PC-9 (cell line): ENCODE results near the gene TXLNA. TPM values are rescaled to one million over a fixed set of nuclear protein-coding genes. Genes with fewer than 3 reads are reported as not detected.
A peak's percentile ranks its signal among the peaks of the same experiment; 100 is the strongest.

Experiments
- BruUV-seq: library from RNA; stranded (reverse); fragments of 400-500 nt; replicated peaks from 2 replicates; lab custom pipeline; 2021; lab: Mats Ljungman, UMichigan
- CTCF ChIA-PET: fragments of 300-600 bp; sonication (Branson Sonifier 250); formaldehyde crosslinking; loops from one replicate; lab custom pipeline; 2022; ENCODE audit warnings: antibody characterized with exemption; lab: Charles Lee
- POLR2A ChIA-PET: fragments of 300-600 bp; sonication (Branson Sonifier 250); formaldehyde crosslinking; loops from one replicate; lab custom pipeline; 2022; ENCODE audit warnings: antibody characterized with exemption; ENCODE audit not compliant: unreplicated experiment; lab: Charles Lee
- DNase-seq, 2 experiments: peaks; one replicate each; pipeline versions ENCODE4 v3.0.0 to v3.0.0-alpha.2; 2015 to 2022; ENCODE audit warnings: mixed read lengths in 1 of 2
- H2AFZ ChIP-seq: fragments of 200-600 bp; sonication (generic); 2 replicates; pipeline ENCODE4 v1.8.1; 2017; ENCODE audit warnings: antibody characterized with exemption
- H3F3A ChIP-seq: fragments of 200-600 bp; sonication (generic); 2 replicates; pipeline ENCODE4 v1.8.1; 2017; ENCODE audit warnings: antibody characterized with exemption, mild to moderate bottlenecking, low read depth; ENCODE audit not compliant: insufficient read depth
- H3K27ac ChIP-seq: fragments of 200-600 bp; sonication (generic); 2 replicates; pipeline ENCODE4 v1.6.1; 2016; ENCODE audit warnings: mixed run types
- H3K27me3 ChIP-seq: fragments of 200-600 bp; sonication (generic); 2 replicates; pipeline ENCODE4 v1.6.1; 2016; ENCODE audit warnings: low read depth, mixed run types; ENCODE audit not compliant: insufficient read depth
- H3K36me3 ChIP-seq: fragments of 200-600 bp; sonication (generic); 2 replicates; pipeline ENCODE4 v1.6.1; 2016; ENCODE audit warnings: low read depth, mixed run types
- H3K4me1 ChIP-seq: fragments of 200-600 bp; sonication (generic); replicated peaks from 2 replicates; pipeline ENCODE4 v1.6.1; 2016; ENCODE audit warnings: mixed run types; ENCODE audit not compliant: insufficient read depth
- H3K4me2 ChIP-seq: fragments of 200-600 bp; sonication (generic); 2 replicates; pipeline ENCODE4 v1.6.1; 2017; ENCODE audit warnings: mixed run types
- H3K4me3 ChIP-seq: fragments of 200-600 bp; sonication (generic); 2 replicates; pipeline ENCODE4 v1.6.1; 2016; ENCODE audit warnings: mixed run types
- H3K79me2 ChIP-seq: fragments of 200-600 bp; sonication (generic); 2 replicates; pipeline ENCODE4 v1.6.1; 2017; ENCODE audit warnings: low read depth, mixed run types
- H3K9me2 ChIP-seq: fragments of 200-600 bp; sonication (generic); 2 replicates; pipeline ENCODE4 v1.8.1; 2017; ENCODE audit warnings: mild to moderate bottlenecking; ENCODE audit not compliant: insufficient read depth
- H3K9me3 ChIP-seq: fragments of 200-600 bp; sonication (generic); 2 replicates; pipeline ENCODE4 v1.8.1; 2016; ENCODE audit warnings: low read depth; ENCODE audit not compliant: insufficient read depth
- H4K20me1 ChIP-seq: fragments of 200-600 bp; sonication (generic); 2 replicates; pipeline ENCODE4 v1.8.1; 2017; ENCODE audit not compliant: insufficient read depth
- EZH2 ChIP-seq: fragments of 200-600 bp; sonication (generic); IDR thresholded peaks from 2 replicates; pipeline ENCODE4 v1.8.0; 2017; ENCODE audit warnings: antibody characterized with exemption, low read depth
- intact Hi-C: fragments of 100-400 bp; cut with micrococcal nuclease; formaldehyde crosslinking; loops from one replicate; pipeline ENCODE4 v1.10.0; 2022; ENCODE audit not compliant: unreplicated experiment
- total RNA-seq: library from RNA; stranded (reverse); gene quantifications from 2 replicates; pipeline ENCODE4 v1.2.3, GENCODE V29; 2021
- TF ChIP-seq, protein P1 (sequence below): fragments of 200-600 bp; sonication (generic); conservative IDR thresholded peaks from 2 replicates; pipeline ENCODE4 v1.6.1; 2017; ENCODE audit warnings: mixed run types, antibody characterized with exemption, mild to moderate bottlenecking, moderate library complexity

The TXLNA gene
- total RNA-seq, 1 experiment from 2014 or later, result 45.8 TPM

GRCh38 chr1:32195972-32196823 is 16.7 kb downstream of the TXLNA start:
- intact Hi-C loops, result no loop called here
- H4K20me1 ChIP-seq, result peaks cover 7% of the 10 kb centered on the region

GRCh38 chr1:32197074-32197473 is 17.6 kb downstream of the TXLNA start:
- TF ChIP-seq EZH2, result no peak
- TF ChIP-seq, protein P1, sequence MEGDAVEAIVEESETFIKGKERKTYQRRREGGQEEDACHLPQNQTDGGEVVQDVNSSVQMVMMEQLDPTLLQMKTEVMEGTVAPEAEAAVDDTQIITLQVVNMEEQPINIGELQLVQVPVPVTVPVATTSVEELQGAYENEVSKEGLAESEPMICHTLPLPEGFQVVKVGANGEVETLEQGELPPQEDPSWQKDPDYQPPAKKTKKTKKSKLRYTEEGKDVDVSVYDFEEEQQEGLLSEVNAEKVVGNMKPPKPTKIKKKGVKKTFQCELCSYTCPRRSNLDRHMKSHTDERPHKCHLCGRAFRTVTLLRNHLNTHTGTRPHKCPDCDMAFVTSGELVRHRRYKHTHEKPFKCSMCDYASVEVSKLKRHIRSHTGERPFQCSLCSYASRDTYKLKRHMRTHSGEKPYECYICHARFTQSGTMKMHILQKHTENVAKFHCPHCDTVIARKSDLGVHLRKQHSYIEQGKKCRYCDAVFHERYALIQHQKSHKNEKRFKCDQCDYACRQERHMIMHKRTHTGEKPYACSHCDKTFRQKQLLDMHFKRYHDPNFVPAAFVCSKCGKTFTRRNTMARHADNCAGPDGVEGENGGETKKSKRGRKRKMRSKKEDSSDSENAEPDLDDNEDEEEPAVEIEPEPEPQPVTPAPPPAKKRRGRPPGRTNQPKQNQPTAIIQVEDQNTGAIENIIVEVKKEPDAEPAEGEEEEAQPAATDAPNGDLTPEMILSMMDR, result no peak
- no peak for DNase-seq
- Histone ChIP-seq H2AFZ (no peak overlapping the region), H4K20me1 (peaks cover 2% of the 10 kb centered on the region), H3K27me3 (no peaks in the 10 kb centered on the region), H3K4me2 (no peak overlapping the region), H3K79me2 (no peaks in the 10 kb centered on the region), H3K27ac (no peak overlapping the region), H3K9me2 (no peaks in the 10 kb centered on the region), H3K9me3 (no peaks in the 10 kb centered on the region), H3K4me1 (no peaks in the 10 kb centered on the region), H3K36me3 (peaks cover 23% of the 10 kb centered on the region), H3F3A (peaks cover 47% of the 10 kb centered on the region; the same call in 1 of the 2 replicates), H3K4me3 (no peak overlapping the region)
- ChIA-PET POLR2A (interaction anchor here (0.5 to 0.9 kb wide), 2 partner anchors 46 to 590 kb away, joined by 4 to 12 read pairs; no protein-coding TSS in a partner anchor), CTCF (no interaction called here)
- intact Hi-C loops, result no loop called here
- no TSS peak for BruUV-seq

More at GRCh38 chr1:32195972-32196823, 16.7 kb downstream of the TXLNA start:
- Histone ChIP-seq H3K4me2 (no peak overlapping the region), H3K9me2 (no peaks in the 10 kb centered on the region), H2AFZ (no peak overlapping the region), H3F3A (peaks cover 47% of the 10 kb centered on the region; the same call in 1 of the 2 replicates), H3K79me2 (no peaks in the 10 kb centered on the region), H3K27ac (no peak overlapping the region), H3K36me3 (peaks cover 31% of the 10 kb centered on the region), H3K27me3 (no peaks in the 10 kb centered on the region), H3K4me3 (no peak overlapping the region), H3K9me3 (no peaks in the 10 kb centered on the region), H3K4me1 (no peaks in the 10 kb centered on the region)
- ChIA-PET CTCF (no interaction called here), POLR2A (no interaction called here)
- TF ChIP-seq EZH2, result no peak
- TF ChIP-seq, protein P1, result no peak
- DNase-seq, result peak in 1 of 2 experiments; percentile 31
- TSS peak; percentile 11 for BruUV-seq

DNA sequence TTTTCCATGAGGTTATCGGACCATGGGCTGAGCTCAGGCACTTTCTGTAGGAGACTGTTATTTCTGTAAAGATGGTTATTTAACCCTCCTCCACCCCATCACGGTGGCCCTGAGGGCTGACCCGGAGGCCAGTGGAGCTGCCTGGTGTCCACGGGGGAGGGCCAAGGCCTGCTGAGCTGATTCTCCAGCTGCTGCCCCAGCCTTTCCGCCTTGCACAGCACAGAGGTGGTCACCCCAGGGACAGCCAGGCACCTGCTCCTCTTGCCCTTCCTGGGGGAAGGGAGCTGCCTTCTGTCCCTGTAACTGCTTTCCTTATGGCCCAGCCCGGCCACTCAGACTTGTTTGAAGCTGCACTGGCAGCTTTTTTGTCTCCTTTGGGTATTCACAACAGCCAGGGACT is 18.4 kb downstream of the TXLNA start:
- H3K36me3 ChIP-seq, result peaks cover 15% of the 10 kb centered on the region

More for the DNA sequence above, 18.4 kb downstream of the TXLNA start:
- no peaks in the 10 kb centered on the region for H3K9me2 ChIP-seq
- no TSS peak for BruUV-seq
- no peaks in the 10 kb centered on the region for H3K4me1 ChIP-seq
- H3K79me2 ChIP-seq, result no peaks in the 10 kb centered on the region
- no peak for TF ChIP-seq EZH2
- TF ChIP-seq, protein P1, result no peak
- H3K27me3 ChIP-seq, result no peaks in the 10 kb centered on the region
- intact Hi-C loops, result no loop called here
- H4K20me1 ChIP-seq, result peaks cover 2% of the 10 kb centered on the region
- no peaks in the 10 kb centered on the region for H3K9me3 ChIP-seq
- ChIA-PET POLR2A (interaction anchor here (0.5 to 0.9 kb wide), 2 partner anchors 46 to 167 kb away, joined by 4 to 5 read pairs; no protein-coding TSS in a partner anchor), CTCF (no interaction called here)
- no peak overlapping the region for H3K4me3 ChIP-seq
- no peak for DNase-seq
- H3F3A ChIP-seq, result peaks cover 50% of the 10 kb centered on the region
- no peak overlapping the region for H2AFZ ChIP-seq
- H3K27ac ChIP-seq, result no peak overlapping the region
- H3K4me2 ChIP-seq, result no peak overlapping the region
